NT2/D1 (cell line): ENCODE data around the gene TCF4.

ENCODE experiments used
- SUZ12 ChIP-seq: IDR thresholded peaks from 2 replicates; pipeline ENCODE4 v1.6.1; 2011; ENCODE audit not compliant: insufficient read length, insufficient read depth; ENCODE audit errors: extremely low read depth
- YY1 ChIP-seq: IDR thresholded peaks from 2 replicates; pipeline ENCODE4 v1.6.1; 2011; ENCODE audit not compliant: insufficient read length, insufficient read depth
- ZNF274 ChIP-seq: IDR thresholded peaks from 2 replicates; pipeline ENCODE4 v1.6.1; 2011; ENCODE audit warnings: mild to moderate bottlenecking, low read depth, low read length

DNA sequence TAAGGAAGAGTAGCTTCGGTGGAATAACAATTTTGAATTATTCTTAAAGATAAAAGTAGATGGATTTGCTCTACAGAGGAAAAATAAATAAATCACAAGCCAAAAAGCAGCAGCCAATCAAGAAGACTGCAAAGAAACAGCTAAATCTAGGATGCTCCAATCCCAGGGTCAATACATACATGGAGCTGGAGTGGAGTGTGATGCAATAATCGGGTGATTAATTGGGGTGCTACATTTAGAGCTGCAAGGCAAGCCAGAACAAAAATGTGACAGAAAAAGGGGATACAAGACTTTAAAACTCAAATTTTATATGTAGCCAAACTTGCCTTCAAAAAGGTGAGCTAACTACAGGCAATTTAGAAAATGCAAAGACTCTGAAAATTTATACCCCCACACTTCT is 215.8 kb downstream of the TCF4 start:
- TF ChIP-seq SUZ12 = no peak
- no peak for TF ChIP-seq YY1
- TF ChIP-seq ZNF274 = no peak
